GM18868 (cell line): ENCODE results near the gene SCN8A.
"Not testable (repeated sequence)": the region's sequence is repeated elsewhere in the genome, so short reads cannot be mapped to it uniquely, and the experiment has no call there.

ENCODE experiments used
- ATAC-seq: cut with Tn5 transposase; IDR thresholded peaks from one replicate; pipeline ENCODE4 v1.9.1; 2021; ENCODE audit warnings: mild to moderate bottlenecking, moderate library complexity; ENCODE audit not compliant: unreplicated experiment

The SCN8A gene

DNA sequence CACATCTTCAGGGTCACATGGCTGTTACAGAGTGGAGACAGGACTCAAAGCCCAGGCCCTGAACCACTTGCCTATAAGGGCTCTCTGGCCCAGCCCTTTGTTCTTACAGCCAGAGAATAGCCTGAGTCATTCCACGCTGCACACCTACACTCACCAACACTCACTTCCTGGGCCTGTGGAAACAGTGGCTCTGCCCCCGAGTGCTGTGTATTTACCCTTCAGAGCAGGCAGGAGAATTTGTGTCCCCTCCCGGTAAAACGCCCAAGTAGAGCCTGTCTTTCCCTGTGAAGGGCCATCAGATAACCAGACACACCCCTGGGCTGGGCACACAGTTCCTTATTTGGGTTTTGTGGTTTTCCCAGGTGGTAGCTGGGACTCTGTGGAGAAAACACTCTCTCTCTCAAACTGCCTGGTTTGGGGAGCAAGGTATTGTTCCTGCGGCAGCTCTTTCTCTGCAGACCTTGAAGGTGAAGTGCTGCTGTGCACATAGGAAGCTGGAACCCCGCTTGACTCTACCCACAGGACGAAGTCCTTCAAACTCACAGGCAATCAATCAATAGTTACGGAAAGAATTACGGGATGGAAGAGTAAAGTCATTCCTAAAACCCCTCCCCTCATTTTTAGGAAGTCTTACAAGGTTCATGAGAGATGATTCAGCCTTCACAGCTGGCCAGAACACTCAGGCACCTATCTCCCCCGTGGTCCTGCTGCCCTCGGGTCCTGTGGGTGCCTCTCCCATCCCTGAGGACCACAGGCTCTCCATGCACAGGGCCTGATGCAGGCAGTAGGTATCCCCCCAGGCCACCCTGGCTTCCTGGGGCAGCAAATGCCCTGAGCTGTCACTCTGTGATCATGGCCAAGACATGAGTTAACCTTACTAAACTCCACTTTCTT, 237.1 kb downstream of the SCN8A start:
- ATAC-seq, result no peak

GRCh38 chr12:51829011-51829481, 238.0 kb downstream of the SCN8A start:
- ATAC-seq, result no peak

DNA sequence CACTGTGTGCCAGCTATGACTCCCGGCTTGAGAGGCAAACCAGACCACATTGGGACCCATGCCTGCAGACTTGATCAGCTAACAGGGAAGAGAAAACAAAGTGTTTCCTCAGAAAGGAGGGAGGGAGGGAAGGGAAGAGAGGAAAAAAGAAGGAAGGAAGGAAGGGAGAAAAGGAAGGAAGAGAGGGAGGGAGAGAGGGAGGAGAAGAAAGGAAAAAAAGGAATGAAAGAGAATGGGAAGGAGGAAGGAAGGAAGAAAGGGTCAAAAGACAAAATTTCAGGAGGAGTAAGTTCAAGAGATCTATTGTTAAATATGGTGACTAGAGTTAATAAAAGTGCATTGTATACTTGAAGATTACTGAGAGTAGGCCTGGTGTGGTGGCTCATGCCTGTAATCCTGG, 238.6 kb downstream of the SCN8A start:
- ATAC-seq, result no peak

DNA sequence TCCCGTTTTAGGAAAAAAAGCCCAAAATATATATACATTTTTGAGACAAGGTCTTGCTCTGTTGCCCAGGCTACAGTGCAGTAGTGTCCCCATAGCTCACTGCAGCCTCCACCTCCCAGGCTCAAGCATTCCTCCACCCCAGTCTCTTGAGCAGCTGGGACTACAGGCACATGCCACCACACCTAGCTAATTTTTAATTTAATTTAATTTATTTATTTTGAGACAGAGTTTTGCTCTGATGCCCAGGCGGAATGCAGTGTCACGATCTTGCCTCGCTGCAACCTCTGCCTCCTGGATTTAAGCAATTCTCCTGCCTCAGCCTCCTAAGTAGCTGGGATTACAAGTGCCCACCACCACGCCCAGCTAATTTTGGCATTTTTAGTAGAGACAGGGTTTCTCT, 240.8 kb downstream of the SCN8A start:
- not testable (repeated sequence) for ATAC-seq

GRCh38 chr12:51832354-51833107, 241.5 kb downstream of the SCN8A start:
- ATAC-seq, result no peak

DNA sequence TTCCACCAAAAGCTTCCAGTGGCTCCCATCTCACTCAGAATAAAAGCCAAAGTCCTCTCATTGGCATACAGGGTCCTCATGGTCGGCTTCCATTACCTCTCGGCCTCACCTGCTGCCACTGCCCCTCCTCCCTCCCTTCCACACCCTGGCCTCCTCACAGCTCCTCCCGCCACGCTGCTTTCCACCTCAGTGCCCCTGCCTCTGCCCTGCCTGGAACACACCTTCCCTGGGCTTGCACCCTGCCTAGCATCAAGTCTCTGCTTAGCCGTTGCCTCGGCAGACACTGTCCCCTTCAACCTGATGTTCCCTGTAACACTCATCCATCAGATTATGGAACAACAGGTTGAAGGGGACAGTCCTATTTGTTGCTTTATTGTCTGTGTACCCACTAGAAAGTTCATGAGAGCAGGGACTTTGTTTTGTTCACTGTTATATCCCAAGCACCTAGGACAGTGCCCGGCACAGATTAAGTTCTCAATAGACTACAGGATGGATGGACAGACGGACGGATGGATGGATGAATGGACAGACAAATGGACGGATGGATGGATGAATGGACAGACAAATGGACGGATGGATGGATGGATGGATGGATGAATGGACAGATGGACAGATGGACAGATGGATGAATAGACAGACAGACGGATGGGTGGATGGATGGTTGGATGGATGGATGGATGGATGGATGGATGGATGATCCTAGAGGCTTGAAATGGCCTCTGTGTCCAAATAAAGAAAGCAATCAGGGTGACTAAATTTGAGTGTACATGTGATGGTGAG, 242.6 kb downstream of the SCN8A start:
- ATAC-seq, result no peak

DNA sequence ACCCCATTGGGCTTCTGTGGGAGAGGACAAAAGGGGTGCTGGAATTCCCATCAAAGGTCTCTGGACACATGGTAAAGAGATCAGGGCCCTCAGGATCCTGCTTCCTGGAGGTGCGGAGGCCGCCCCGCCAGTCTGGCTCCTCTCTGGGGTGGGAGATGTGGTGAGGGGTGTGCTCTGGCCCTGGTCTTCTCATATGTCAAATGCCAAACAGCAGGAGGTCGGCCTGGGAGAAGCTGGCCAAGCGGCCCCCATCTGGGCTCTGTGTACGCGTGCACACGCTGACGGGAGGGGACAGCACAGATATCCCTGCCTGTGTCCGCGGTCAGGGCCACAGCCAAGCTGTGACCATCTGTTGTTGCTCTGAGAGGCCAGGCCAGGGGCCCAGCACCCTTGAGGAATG, 243.4 kb downstream of the SCN8A start:
- no peak for ATAC-seq

DNA sequence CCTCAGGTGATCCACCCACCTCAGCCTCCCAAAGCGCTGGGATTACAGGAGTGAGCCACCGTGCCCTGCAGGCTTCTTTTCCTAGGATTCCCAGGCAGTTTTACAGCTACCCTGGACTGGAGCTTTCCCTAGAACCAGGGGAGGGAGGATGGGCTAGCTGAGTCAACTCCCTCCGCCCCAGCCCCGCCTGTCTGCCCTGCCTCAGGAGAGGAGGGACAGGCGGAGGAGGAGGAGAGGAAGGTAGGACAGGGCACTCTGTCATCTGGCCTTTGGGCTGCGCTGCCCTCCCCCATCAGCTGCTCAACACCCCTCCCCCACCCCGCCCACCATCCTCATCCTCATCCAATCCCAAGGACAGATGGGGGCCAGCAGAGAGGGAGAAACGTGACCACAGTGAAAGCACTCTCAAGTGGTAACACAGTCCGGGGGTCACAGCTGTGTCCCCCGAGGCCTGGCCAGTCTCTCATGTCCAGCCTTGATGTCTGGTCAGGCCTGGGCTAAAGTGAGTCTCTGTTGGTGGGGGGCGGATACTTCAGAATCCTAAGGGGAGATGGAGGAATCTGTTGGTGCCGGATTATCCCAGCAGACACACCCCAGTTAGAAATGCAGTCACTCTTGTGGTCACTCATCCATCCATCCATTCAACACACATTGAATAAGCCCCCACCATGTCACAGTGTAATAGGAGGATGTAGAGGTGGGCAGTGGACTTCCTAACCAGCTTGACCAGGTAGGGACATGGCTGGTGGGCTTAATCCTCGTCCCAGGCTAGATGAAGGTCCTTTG, 245.2 kb downstream of the SCN8A start:
- no peak for ATAC-seq

GRCh38 chr12:51836827-51837173, 245.8 kb downstream of the SCN8A start:
- ATAC-seq, result no peak

DNA sequence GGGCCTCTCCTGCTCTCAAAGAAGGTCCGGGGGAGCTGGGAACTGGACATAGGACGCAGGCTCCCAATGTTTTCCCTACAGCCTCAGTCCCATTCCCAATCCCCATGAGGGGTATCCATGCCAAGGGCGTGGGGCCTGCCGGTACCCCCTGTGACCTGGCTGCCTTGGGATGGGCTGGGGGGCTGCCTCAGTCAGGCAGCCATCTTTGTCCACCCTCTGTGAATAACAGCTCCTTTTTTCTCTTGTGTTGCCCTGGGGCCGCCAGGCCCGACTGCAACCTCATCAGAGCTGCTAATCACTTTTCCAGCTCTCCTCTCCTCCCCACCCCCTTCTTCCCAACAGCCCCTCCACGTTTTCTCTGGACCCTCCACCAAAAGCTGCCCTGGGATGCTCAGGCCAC, 246.3 kb downstream of the SCN8A start:
- no peak for ATAC-seq

DNA sequence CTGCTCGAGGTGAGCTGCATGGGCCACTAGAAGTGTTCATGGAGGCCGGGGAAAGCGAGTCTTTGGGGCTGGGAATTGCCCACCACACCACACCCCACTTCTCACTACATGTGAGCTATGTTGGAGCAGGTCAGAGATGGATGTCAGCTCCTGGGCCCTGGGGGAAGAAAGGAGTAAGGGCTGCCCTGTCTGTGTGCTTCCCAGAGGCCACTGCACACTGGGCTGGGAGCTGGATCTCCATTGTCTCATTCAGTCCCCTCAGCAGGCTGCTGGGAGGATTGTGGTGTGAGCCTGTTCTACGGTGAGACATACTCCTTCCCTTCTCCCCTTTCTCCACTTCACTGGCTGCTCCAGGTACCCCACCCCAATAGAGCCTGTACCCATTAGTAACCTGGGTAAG, 247.0 kb downstream of the SCN8A start:
- no peak for ATAC-seq

DNA sequence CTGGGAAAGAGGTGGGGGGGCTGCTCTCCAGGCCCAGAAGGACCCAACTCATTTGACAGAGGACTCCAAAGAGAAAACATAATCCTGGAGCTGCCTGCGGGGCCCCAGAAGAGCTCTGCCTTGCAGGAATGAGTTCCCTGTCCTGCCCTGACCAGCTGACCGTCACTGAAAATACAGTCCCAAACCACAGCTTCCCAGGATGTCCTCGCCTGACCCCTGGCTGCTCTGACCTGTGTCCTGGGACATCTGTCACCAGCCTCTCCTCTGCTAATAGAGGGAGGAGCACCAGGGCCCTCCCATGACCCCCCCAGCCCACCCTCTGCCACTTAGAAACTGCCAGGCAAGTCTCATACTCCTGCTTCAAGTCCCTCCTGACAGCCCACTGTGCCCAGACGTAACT, 247.7 kb downstream of the SCN8A start:
- ATAC-seq, result no peak

DNA sequence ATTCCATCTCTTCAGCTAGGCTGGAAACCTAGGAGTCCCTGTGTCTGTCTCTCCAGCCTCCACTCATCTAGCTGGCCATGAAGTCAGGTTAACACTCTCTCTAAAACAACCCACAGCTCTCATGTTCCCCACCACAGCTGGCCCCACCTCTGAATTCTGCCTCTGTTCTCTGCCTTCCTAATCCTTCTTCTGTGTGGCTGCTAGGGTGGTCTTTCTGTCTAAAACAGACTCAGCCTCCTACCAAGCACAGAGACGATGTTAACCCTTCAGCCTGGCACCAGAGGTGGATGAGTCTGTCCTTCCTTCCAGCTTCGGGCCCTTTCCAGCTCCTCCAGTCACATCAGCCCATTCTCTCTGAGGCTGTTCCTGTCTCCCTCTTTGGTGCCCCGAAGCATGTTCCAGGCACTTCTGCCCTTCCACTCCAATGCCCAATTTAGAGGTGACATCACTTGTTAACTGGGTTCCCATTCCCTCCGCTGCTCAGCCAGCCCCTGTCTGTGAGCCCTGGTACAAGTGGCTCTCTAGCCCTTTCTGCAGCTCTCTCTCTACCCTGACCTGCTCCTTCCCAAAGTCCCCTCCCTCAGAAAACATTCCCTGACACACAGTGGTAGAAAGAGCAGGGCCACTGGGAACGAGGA, 248.4 kb downstream of the SCN8A start:
- no peak for ATAC-seq

DNA sequence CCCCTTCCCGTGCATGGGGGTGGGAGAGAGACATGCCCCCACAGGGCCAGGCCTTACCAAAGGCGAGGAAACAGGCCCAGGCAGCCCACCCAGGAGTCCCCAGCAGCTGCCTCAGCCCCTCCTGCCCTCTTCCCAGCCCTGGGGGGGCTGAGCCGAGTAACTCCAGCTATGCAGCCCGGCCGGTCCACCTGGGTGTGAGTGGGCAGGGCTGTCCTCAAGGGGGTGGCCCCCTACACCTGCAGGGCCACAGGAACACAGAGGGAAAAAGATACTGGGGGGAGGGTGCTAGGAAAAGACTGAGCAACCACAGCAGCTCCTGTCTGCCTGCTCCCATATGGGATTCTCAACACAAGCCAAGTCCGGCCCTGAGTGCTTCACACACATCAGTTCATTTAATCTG, 249.9 kb downstream of the SCN8A start:
- no peak for ATAC-seq

DNA sequence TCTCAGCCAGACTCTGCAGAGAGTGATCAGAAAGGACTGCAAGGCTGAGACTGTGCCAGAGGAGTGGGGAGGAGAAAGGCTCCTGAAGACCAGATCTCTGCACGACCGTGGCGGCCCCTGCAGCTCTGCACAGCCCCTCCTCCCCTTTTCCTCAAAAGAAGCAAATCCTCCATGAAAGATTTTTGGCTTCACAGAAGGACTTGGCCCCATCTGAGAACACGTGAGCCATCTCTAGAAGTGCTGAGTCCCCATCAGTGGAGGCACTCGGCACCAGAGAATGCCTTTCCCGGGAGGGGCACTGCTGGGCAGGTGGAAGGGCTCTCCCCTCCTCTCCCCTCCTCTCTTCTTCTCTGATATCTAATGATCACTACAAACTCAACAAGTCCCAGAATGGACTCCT, 250.7 kb downstream of the SCN8A start:
- ATAC-seq, result no peak

DNA sequence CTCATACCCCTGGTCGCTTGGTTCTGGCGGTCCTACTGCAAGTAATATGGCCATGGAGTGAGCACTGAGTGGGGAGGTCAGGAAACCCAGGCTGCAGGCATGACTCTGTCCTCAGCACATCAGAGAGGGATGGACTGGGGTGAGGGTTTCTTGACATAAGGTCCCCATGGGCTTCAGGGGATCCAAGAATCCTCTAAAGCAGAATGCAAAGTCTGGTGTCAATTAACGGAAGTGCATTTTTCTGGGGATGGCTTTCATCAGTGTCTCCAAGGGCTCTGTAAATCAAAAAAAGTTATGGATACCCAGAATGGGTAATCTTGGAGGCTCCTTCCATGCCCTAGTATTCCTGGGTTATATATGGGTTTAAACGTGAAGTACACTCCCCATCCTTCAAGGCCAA, 253.8 kb downstream of the SCN8A start:
- ATAC-seq, result no peak

- no peak for ATAC-seq
Measured at GRCh38 chr12:51845482-51845881, 254.4 kb downstream of the SCN8A start.

DNA sequence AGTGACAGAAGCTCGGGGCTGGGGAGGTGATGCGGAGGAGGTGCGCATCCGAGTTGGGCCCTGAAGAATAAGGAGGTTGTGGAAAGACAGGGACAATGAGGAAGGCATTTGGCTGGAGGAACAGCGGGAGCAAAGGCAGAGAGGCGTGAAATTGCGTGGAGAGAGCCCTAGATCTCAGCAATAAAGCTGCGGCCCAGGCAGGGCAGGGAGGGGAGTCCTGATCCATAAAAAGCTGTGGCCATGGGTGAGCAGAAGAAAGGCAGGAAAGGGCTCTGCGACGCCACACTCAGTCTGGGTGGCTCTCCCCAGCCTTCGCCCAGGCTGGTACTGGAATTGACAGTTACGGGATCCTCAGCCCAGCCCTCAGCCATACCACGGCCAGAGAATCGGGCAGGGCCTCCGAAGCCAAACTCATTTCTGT, 255.2 kb downstream of the SCN8A start:
- ATAC-seq, result no peak

GRCh38 chr12:51846911-51847642, 256.0 kb downstream of the SCN8A start:
- ATAC-seq, result no peak
